ENCODE data around the gene PLA2R1.

Gene PLA2R1

GRCh38 chr2:159959136-159959535, 103.3 kb downstream of the PLA2R1 start:
- in situ Hi-C loops (cut with MboI; ENCODE audit: low pct_unique_long_range_greater_than_20kb, low sequenced_read_pairs): no loop called here
- DNase-seq: no peak

DNA sequence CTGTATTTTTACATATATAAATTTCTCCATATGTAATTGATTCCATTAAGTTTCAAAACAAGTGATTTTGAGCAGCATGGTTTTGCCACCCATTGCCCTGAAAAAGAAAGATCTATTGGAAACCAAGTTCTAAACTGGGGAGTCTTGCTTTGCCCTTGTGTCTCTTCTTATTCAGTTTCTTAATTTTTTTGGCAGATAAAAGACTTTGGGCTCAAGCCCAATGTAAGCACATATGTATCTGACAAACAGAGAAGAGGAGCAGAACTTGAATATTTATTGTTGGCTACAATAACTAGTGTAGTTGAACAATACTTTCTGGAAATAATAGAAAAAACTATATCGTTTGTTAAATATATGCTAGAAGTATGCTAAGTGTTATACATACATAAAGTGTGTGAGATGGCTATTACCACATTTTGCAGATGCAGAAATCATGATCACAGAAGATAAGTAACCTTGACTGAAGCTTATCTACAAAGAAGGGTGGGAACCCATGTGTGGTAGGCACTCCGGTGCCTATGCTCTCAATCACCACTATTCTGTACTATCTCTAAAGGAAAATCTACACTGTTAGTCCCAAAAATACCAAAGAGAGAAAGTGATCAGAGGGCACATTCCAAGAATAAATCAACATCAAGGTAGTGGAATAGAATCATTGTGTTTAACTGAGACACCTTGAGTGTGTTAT, 109.1 kb downstream of the PLA2R1 start:
- no peak for DNase-seq
- in situ Hi-C loops (cut with MboI; ENCODE audit: low pct_unique_long_range_greater_than_20kb, low sequenced_read_pairs): no loop called here

DNA sequence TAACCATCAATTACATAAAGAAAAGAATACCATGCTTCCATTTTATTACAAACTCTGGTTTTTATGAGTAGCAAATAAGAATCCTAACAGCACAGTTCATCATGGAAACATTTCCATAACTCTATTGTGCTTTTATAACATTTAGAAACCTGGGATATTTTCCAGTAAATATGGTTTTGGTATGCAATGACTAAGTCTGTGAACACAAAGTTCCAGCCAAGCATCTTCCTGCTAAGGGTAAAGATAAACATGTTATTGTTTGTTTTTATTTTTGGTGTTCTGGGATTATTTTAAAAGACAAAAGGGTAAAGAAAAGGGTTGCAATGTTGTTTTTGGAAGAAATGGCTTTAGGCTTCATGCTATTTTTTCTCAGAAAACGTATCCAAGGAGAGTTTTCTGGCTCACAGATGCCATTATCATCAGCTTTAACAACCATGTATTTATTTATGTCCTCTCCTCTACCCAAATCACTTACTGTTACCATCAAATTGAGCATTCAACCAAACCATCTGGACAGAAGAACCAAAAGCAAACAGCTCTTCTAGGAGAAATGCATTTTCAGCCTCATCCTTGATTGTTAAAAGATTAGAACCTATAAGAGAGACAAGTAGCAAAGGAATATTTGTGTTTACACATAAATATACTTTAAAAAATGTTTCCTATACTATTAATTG, 116.0 kb downstream of the PLA2R1 start:
- in situ Hi-C loops (cut with MboI; ENCODE audit: low pct_unique_long_range_greater_than_20kb, low sequenced_read_pairs): no loop called here
- no peak for DNase-seq

- in situ Hi-C loops (cut with MboI; ENCODE audit: low pct_unique_long_range_greater_than_20kb, low sequenced_read_pairs): no loop called here
- DNase-seq: no peak
These were observed 117.5 kb downstream of the PLA2R1 start for GRCh38 chr2:159944874-159945273.

- in situ Hi-C loops (cut with MboI; ENCODE audit: low pct_unique_long_range_greater_than_20kb, low sequenced_read_pairs): no loop called here
- no peak for DNase-seq
These were observed 120.3 kb downstream of the PLA2R1 start for GRCh38 chr2:159942146-159942545.

DNA sequence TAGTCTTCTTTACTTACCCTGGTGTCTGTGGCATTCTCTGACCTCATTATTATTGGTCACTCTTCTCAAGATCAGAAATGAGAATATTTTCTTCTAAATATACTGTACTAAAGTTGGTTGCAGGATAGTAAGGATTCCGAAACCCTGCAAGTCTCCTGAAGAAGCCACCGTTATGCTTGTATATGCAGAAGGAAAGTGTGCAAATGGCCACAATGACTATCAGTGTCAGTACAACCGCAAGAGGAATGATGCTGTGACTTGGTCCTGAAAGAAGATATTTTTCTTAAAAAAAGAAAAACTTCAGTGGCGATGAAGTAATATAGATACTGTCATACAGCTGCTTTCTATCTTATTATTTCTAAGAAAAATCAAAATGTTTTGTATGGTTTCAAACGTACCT, 120.7 kb downstream of the PLA2R1 start:
- DNase-seq: no peak
- in situ Hi-C loops (cut with MboI; ENCODE audit: low pct_unique_long_range_greater_than_20kb, low sequenced_read_pairs): no loop called here

DNA sequence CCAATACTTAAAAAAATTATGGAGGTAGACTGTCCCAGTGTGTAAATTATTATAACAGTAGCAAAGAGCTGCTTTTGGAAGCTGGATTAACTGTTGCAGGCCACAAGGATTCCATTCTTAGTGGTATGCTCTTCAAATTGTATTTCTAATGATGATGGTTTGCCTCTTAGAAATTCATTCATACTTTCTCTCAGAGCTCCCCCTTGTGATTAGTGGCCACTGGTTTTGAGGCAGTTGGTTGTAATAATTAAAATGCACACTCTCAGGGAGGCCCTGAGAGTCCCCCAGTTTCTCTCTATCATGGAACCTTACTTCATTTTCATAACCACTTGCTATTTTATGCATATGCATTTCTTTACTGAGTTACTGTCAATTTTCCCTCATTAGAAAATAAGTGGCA, 122.5 kb downstream of the PLA2R1 start:
- DNase-seq: peak; percentile 41
- in situ Hi-C loops (cut with MboI; ENCODE audit: low pct_unique_long_range_greater_than_20kb, low sequenced_read_pairs): no loop called here

DNA sequence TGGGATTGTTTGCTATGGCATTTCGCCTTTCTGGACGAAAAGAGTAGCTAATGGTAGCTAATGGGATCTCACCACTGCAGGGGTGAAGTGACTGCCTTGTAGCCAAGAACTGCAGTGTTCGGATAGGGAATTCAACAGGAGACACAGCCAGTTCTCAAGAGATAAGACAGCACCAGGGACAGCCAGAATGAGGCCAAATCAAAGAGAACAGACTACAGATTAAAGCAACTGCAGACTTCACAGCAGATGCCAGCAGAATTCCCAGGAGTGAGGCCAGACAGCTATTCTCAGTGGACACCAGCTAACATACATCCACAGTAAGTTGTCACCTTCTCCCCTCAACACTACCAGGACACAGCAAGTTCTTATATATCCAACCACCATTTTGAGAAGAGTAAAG, 124.0 kb downstream of the PLA2R1 start:
- in situ Hi-C loops (cut with MboI; ENCODE audit: low pct_unique_long_range_greater_than_20kb, low sequenced_read_pairs): no loop called here

GRCh38 chr2:159936471-159936870, 125.9 kb downstream of the PLA2R1 start:
- DNase-seq: peak; percentile 9
- in situ Hi-C loops (cut with MboI; ENCODE audit: low pct_unique_long_range_greater_than_20kb, low sequenced_read_pairs): no loop called here

More for the DNA sequence above, 124.0 kb downstream of the PLA2R1 start:
- DNase-seq: no peak

DNA sequence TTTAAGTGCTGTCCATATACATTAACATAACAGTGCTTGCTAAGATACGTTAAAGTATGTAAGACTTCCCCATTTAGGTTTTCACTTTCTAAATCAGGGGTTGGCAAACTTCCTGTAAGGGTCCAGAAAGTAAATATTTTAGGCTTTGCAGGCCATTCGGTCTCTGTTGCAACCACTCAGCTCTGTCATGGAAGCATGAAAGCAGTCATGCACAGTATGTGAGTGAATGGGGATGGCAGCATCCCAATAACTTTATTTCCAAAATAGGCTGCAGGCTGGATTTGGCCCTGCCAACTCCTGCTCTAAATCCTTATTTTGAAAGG, 128.7 kb downstream of the PLA2R1 start:
- peak; percentile 67 for DNase-seq
- in situ Hi-C loops (cut with MboI; ENCODE audit: low pct_unique_long_range_greater_than_20kb, low sequenced_read_pairs): no loop called here

GRCh38 chr2:159933040-159933726, 129.2 kb downstream of the PLA2R1 start:
- no peak for DNase-seq
- in situ Hi-C loops (cut with MboI; ENCODE audit: low pct_unique_long_range_greater_than_20kb, low sequenced_read_pairs): no loop called here

DNA sequence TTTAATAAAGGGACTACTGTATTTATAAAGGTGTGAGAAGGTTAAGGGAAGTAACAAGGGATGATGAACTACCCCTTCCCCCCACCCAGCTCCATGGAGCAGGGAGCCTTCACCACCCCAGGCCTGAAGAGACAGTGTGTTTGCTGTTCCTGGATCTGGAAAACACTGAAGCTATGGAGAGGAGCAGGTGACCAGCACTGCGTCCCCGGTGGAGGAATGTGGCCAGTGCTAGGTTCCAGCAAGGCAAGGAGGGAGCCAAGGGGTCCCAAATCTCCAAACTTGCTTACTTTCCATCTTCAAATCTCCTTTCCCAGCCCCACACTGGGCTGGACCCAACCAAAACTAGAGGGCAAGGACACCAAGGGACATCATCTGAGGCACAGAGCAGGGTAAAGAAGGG, 135.7 kb downstream of the PLA2R1 start:
- in situ Hi-C loops (cut with MboI; ENCODE audit: low pct_unique_long_range_greater_than_20kb, low sequenced_read_pairs): no loop called here
- DNase-seq: no peak

GRCh38 chr2:159925975-159926374, 136.4 kb downstream of the PLA2R1 start:
- DNase-seq: no peak
- in situ Hi-C loops (cut with MboI; ENCODE audit: low pct_unique_long_range_greater_than_20kb, low sequenced_read_pairs): no loop called here

DNA sequence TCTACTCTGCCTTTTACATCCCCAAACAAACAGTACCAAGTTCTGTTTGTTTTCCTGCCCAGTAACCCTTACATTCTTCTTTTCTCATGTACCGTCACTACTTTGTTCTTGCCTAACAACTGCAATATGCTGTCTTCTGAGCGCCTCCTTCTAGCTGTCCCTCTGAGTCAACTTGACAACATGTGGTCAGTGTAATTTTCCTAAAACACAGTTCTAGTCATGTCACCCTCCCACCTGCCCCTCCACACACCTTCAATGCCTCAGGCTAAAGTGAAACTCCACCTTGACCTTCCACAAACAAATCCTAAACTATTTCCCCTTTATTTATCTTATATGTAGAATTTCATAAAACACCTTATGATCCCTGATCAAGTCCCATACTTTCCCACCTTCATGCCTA, 139.9 kb downstream of the PLA2R1 start:
- DNase-seq: no peak
- in situ Hi-C loops (cut with MboI; ENCODE audit: low pct_unique_long_range_greater_than_20kb, low sequenced_read_pairs): no loop called here

DNA sequence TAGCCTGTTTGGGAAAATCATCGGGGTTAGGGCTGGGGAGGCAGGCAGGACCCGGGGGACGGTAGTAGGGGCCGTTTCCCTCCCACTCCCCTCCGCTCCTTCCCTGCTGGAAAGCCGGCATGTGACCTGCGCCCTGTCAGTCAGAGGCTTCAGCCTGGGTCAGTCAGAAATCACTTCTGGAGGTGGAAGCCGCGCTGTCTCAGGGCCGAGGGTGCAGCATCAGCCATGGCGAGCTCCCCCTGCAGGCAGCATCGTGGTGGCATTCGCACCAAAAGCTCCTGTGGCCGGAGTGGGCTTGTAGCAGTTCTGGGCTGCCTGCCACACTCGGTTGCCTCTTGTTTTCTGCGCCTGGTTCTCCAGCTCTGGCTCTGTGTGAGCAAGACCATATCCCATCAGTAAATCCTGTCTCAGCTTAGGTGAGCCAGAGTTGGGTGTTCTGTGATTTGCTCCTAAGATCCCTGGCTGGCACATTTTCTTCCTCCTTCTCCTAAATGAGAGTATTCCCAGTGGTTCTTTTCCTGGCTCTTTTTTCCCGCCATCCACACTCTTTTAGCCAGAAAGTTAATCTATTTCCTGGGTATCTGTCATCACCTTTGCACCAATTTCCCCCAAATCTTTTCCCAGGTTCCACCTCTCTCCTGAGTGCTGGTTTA, 140.5 kb downstream of the PLA2R1 start:
- DNase-seq: peak; percentile 75

DNA sequence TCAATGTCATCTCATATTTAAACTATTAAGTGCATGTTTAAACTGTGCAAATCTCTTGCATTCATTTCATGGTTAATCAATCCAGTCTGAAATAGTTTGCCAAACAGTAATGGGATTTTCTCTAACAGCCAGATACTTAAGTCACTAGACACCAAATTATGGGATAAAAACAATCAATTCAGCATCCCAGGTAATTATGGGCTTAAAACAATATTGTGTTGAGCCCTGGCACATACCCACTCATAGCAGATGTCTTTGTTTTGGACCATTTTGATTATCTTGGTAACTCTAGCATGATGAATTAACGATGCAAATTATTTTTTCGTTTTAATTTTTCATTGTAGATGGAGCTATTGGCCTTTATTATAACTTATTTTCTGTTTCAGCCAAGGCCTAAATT, 145.9 kb downstream of the PLA2R1 start:
- in situ Hi-C loops (cut with MboI; ENCODE audit: low pct_unique_long_range_greater_than_20kb, low sequenced_read_pairs): no loop called here

More for the DNA sequence above, 140.5 kb downstream of the PLA2R1 start:
- in situ Hi-C loops (cut with MboI; ENCODE audit: low pct_unique_long_range_greater_than_20kb, low sequenced_read_pairs): no loop called here

GRCh38 chr2:159913900-159914299, 148.5 kb downstream of the PLA2R1 start:
- in situ Hi-C loops (cut with MboI; ENCODE audit: low pct_unique_long_range_greater_than_20kb, low sequenced_read_pairs): no loop called here

More for the DNA sequence above, 145.9 kb downstream of the PLA2R1 start:
- DNase-seq: no peak

DNA sequence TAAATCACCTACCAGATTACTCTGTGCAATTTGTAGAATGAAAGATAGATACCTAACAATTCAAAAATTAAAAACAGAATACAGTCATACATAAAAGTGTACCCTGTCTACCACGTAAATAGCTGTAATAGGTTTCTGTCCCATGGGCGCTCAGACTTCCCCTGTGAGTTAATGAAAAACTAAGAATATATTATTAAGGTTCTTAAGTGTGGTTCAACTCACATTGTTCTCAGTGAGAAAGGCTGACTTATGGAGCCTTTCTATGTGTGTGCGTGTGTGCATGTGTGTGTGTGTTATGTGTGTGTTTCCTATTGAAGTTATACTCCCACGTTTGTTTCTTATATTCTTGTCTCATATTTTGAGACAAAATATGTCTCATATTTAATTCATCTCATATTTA, 149.8 kb downstream of the PLA2R1 start:
- DNase-seq: no peak
- in situ Hi-C loops (cut with MboI; ENCODE audit: low pct_unique_long_range_greater_than_20kb, low sequenced_read_pairs): no loop called here

More at GRCh38 chr2:159913900-159914299, 148.5 kb downstream of the PLA2R1 start:
- DNase-seq: no peak

- in situ Hi-C loops (cut with MboI; ENCODE audit: low pct_unique_long_range_greater_than_20kb, low sequenced_read_pairs): no loop called here
- no peak for DNase-seq
These were observed 151.5 kb downstream of the PLA2R1 start for GRCh38 chr2:159910951-159911350.

DNA sequence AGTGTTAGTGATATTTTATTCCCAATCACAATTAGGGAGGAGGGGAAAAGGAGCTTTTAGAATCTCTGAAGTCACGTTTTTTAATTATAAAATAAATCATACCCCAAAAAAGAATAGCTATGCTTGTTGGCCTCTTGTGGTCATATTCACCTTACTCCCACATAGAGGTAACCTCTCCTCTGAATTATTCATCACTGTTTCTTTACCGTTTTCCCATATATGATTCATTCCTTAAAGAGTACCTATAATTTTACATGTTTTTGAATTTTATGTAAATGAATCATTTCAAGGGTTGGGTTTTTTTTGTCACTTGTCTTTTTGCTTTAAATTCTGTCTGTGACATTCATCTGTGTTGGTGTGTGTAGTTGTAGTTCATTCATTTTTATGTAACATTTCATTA, 153.8 kb downstream of the PLA2R1 start:
- no peak for DNase-seq
- in situ Hi-C loops (cut with MboI; ENCODE audit: low pct_unique_long_range_greater_than_20kb, low sequenced_read_pairs): no loop called here

Data from KBM-7 (cell line).